T-cell (primary cell): ENCODE results near the gene BACH1. TPM values are rescaled to one million over a fixed set of nuclear protein-coding genes. Genes with fewer than 3 reads are reported as not detected.
A peak's percentile ranks its signal among the peaks of the same experiment; 100 is the strongest.

Source experiments
- ATAC-seq, 4 experiments: fragments of 200-7000 bp in 3 of 4; fragments of 150-1000 bp in 1 of 4; cut with Tn5 transposase; replicated peaks in 1 of 4; 1 replicate in 3 of 4; 2 replicates in 1 of 4; pipeline ENCODE4 v1.10.0; 2021; ENCODE audit warnings: moderate library complexity in 3 of 4, mild to moderate bottlenecking in 2 of 4, moderate number of reproducible peaks in 1 of 4
- CTCF ChIA-PET, 2 donors: fragments of 300-600 bp; sonication (Branson Sonifier 250); formaldehyde crosslinking; loops; one replicate each; lab custom pipeline; 2022; ENCODE audit warnings: antibody characterized with exemption in 2 of 2; lab: Charles Lee
- POLR2A ChIA-PET, 2 donors: fragments of 300-600 bp; sonication (Branson Sonifier 250); formaldehyde crosslinking; loops; one replicate each; lab custom pipeline; 2022; ENCODE audit warnings: antibody characterized with exemption in 2 of 2; lab: Charles Lee
- DNase-seq, 35 experiments: peaks; one replicate each; pipeline versions ENCODE4 v3.0.0 to v3.0.0-alpha.2; 2013 to 2023
- H3K27ac ChIP-seq: one replicate; pipeline ENCODE4 v1.5.1; 2013; ENCODE audit warnings: low read length
- H3K27me3 ChIP-seq, 2 experiments: replicated peaks in 1 of 2; 1 replicate in 1 of 2; 2 replicates in 1 of 2; pipeline versions ENCODE4 v1.6.1 to v1.7.0; 2013; ENCODE audit warnings: low read length in 1 of 2, mixed read lengths in 1 of 2; ENCODE audit not compliant: control insufficient read depth in 2 of 2, insufficient read depth in 2 of 2; ENCODE audit errors: extremely low read depth in 1 of 2
- H3K36me3 ChIP-seq, 2 donors: 1 replicate in 1 of 2; 2 replicates in 1 of 2; pipeline versions ENCODE4 v1.6.1 to v1.7.0; 2013; ENCODE audit warnings: low read length in 1 of 2; ENCODE audit not compliant: control insufficient read depth in 2 of 2, insufficient read depth in 1 of 2; ENCODE audit errors: extremely low read depth in 1 of 2
- H3K4me1 ChIP-seq, 2 experiments: 1 replicate in 1 of 2; 2 replicates in 1 of 2; pipeline versions ENCODE4 v1.6.1 to v1.7.0; 2013; ENCODE audit warnings: low read length in 2 of 2, mixed read lengths in 1 of 2; ENCODE audit not compliant: insufficient read depth in 2 of 2, control insufficient read depth in 1 of 2; ENCODE audit errors: extremely low read depth in 1 of 2
- H3K4me3 ChIP-seq, 2 donors: 1 replicate in 1 of 2; 2 replicates in 1 of 2; pipeline versions ENCODE4 v1.5.1 to v1.7.0; 2013; ENCODE audit warnings: mild to moderate bottlenecking in 2 of 2, low read length in 1 of 2, moderate library complexity in 1 of 2; ENCODE audit not compliant: control insufficient read depth in 1 of 2; ENCODE audit errors: extremely low read depth in 1 of 2
- H3K9me3 ChIP-seq: 2 replicates; pipeline ENCODE4 v1.7.0; 2013
- H3K27ac Mint-ChIP-seq, 2 donors: one replicate each; pipeline ENCODE4 v1.8.0; 2020 to 2021; ENCODE audit warnings: mild to moderate bottlenecking in 2 of 2, mixed read lengths in 2 of 2
- H3K27me3 Mint-ChIP-seq, 2 donors: one replicate each; pipeline ENCODE4 v1.8.0; 2021 to 2022; ENCODE audit warnings: mixed read lengths in 2 of 2
- H3K36me3 Mint-ChIP-seq: one replicate; pipeline ENCODE4 v1.8.0; 2021; ENCODE audit warnings: mixed read lengths
- H3K4me1 Mint-ChIP-seq, 3 donors: one replicate each; pipeline ENCODE4 v1.8.0; 2020 to 2022; ENCODE audit warnings: mixed read lengths in 3 of 3, mild to moderate bottlenecking in 1 of 3
- H3K4me3 Mint-ChIP-seq, 3 donors: one replicate each; pipeline ENCODE4 v1.8.0; 2020 to 2022; ENCODE audit warnings: mild to moderate bottlenecking in 3 of 3, mixed read lengths in 3 of 3, moderate library complexity in 3 of 3
- H3K9me3 Mint-ChIP-seq, 3 donors: one replicate each; pipeline ENCODE4 v1.8.0; 2020 to 2022; ENCODE audit warnings: mixed read lengths in 3 of 3
- WGBS: methylation state at CpG from one replicate; pipeline ENCODE4 v1.1.5; 2013; ENCODE audit warnings: missing lambda C conversion rate; ENCODE audit not compliant: insufficient coverage; 5-methylcytosine and 5-hydroxymethylcytosine counted together
- total RNA-seq, 35 experiments: library from RNA in 6 of 35; stranded (reverse) in 6 of 35; fragments of 120-200 nt in 1 of 35; gene quantifications; one replicate each; pipeline versions ENCODE4 v1.2.1 to v1.2.4 and lab custom pipeline; 2013 to 2026

The BACH1 gene
- total RNA-seq, 5 donors from 2014 or later (not counting 1 experiment from before 2014, with no cell fraction given), result 42.9 to 54.8 (median 52.8) TPM

- CTCF ChIA-PET, result no interaction called here
- Histone ChIP-seq H3K27ac (no peak overlapping the region), H3K4me1 (no peaks in the 10 kb centered on the region), H3K36me3 (no peaks in the 10 kb centered on the region), H3K4me3 (no peak overlapping the region), H3K9me3 (peaks cover 5% of the 10 kb centered on the region), H3K27me3 (no peaks in the 10 kb centered on the region)
- H3K36me3 Mint-ChIP-seq, result peaks cover 7% of the 10 kb centered on the region
- peaks cover 3 to 4% of the 10 kb centered on the region in 2 donors for H3K27me3 Mint-ChIP-seq
- peaks cover 8 to 25% (median 10%) of the 10 kb centered on the region in 3 donors for H3K9me3 Mint-ChIP-seq
- no peaks in the 10 kb centered on the region for H3K4me1 Mint-ChIP-seq
- no peak for DNase-seq
- H3K27ac Mint-ChIP-seq, result no peak overlapping the region
- WGBS, result no CpG with 5 or more reads among the region's 2 CpGs
- no peak for ATAC-seq
- POLR2A ChIA-PET, result no interaction called here
- H3K4me3 Mint-ChIP-seq, result no peak overlapping the region
Measured at GRCh38 chr21:29257701-29258100, 41.0 kb upstream of the BACH1 start.

- peaks cover 5% of the 10 kb centered on the region for H3K9me3 ChIP-seq
- no peaks in the 10 kb centered on the region for H3K4me1 Mint-ChIP-seq
- CTCF ChIA-PET, result no interaction called here
Measured at GRCh38 chr21:29258626-29259338, 39.9 kb upstream of the BACH1 start.

GRCh38 chr21:29260461-29260860, 38.3 kb upstream of the BACH1 start:
- ChIA-PET POLR2A (no interaction called here), CTCF (no interaction called here)
- Mint-ChIP-seq H3K4me3 (no peak overlapping the region), H3K27me3 (peaks cover 0 to 4% of the 10 kb centered on the region in 2 donors), H3K4me1 (no peaks in the 10 kb centered on the region), H3K9me3 (peaks cover 0 to 8% (median 0%) of the 10 kb centered on the region in 3 donors), H3K27ac (no peak overlapping the region), H3K36me3 (no peaks in the 10 kb centered on the region)
- no CpG with 5 or more reads among the region's 2 CpGs for WGBS
- H3K4me1 ChIP-seq, result no peaks in the 10 kb centered on the region
- H3K9me3 ChIP-seq, result no peaks in the 10 kb centered on the region
- H3K4me3 ChIP-seq, result no peak overlapping the region
- DNase-seq (no peak), ATAC-seq (no peak)
- H3K36me3 ChIP-seq, result no peaks in the 10 kb centered on the region
- H3K27me3 ChIP-seq, result no peaks in the 10 kb centered on the region
- H3K27ac ChIP-seq, result no peak overlapping the region

More at GRCh38 chr21:29258626-29259338, 39.9 kb upstream of the BACH1 start:
- Mint-ChIP-seq H3K27ac (no peak overlapping the region), H3K4me3 (no peak overlapping the region), H3K9me3 (peaks cover 5 to 17% (median 8%) of the 10 kb centered on the region in 3 donors), H3K36me3 (peaks cover 3% of the 10 kb centered on the region), H3K27me3 (peaks cover 0 to 4% of the 10 kb centered on the region in 2 donors)
- DNase-seq (no peak), ATAC-seq (no peak)
- Histone ChIP-seq H3K4me3 (no peak overlapping the region), H3K4me1 (no peaks in the 10 kb centered on the region), H3K27ac (no peak overlapping the region), H3K27me3 (no peaks in the 10 kb centered on the region), H3K36me3 (no peaks in the 10 kb centered on the region)
- WGBS, result 64% methylated on average over 2 of the region's 5 CpGs
- POLR2A ChIA-PET, result no interaction called here

GRCh38 chr21:29261555-29262540, 36.9 kb upstream of the BACH1 start:
- no peak overlapping the region for H3K4me3 Mint-ChIP-seq
- DNase-seq, result no peak
- Histone ChIP-seq H3K27me3 (no peaks in the 10 kb centered on the region), H3K4me3 (no peak overlapping the region), H3K36me3 (no peaks in the 10 kb centered on the region), H3K9me3 (no peaks in the 10 kb centered on the region), H3K27ac (no peak overlapping the region), H3K4me1 (no peaks in the 10 kb centered on the region)
- no peaks in the 10 kb centered on the region for H3K36me3 Mint-ChIP-seq
- H3K4me1 Mint-ChIP-seq, result no peaks in the 10 kb centered on the region
- H3K9me3 Mint-ChIP-seq, result no peaks in the 10 kb centered on the region
- H3K27ac Mint-ChIP-seq, result no peak overlapping the region
- WGBS, result 90% methylated on average over 2 of the region's 7 CpGs
- no peak for ATAC-seq
- H3K27me3 Mint-ChIP-seq, result no peaks in the 10 kb centered on the region
- POLR2A ChIA-PET, result interaction anchor here (0.5 to 0.6 kb wide), 2 partner anchors 10 to 23 kb away, joined by 3 to 4 read pairs; no protein-coding TSS in a partner anchor
- CTCF ChIA-PET, result no interaction called here

- DNase-seq (no peak), ATAC-seq (no peak)
- ChIA-PET CTCF (interaction anchor here in 1 of 2 donors (0.6 kb wide), 1 partner anchor 15 kb away, joined by 3 read pairs; no protein-coding TSS in a partner anchor), POLR2A (no interaction called here)
- Mint-ChIP-seq H3K27ac (no peak overlapping the region), H3K36me3 (no peaks in the 10 kb centered on the region), H3K9me3 (no peaks in the 10 kb centered on the region), H3K27me3 (no peaks in the 10 kb centered on the region), H3K4me1 (no peaks in the 10 kb centered on the region), H3K4me3 (no peak overlapping the region)
- H3K27ac ChIP-seq, result no peak overlapping the region
- no peaks in the 10 kb centered on the region for H3K27me3 ChIP-seq
- no peaks in the 10 kb centered on the region for H3K36me3 ChIP-seq
- H3K4me1 ChIP-seq, result no peaks in the 10 kb centered on the region
- no peak overlapping the region for H3K4me3 ChIP-seq
- H3K9me3 ChIP-seq, result no peaks in the 10 kb centered on the region
- WGBS, result no CpG with 5 or more reads among the region's 1 CpG
Measured at GRCh38 chr21:29264721-29265120, 34.0 kb upstream of the BACH1 start.

GRCh38 chr21:29265690-29266479, 32.8 kb upstream of the BACH1 start:
- CTCF ChIA-PET, result no interaction called here
- Histone ChIP-seq H3K4me1 (no peaks in the 10 kb centered on the region), H3K27me3 (no peaks in the 10 kb centered on the region), H3K36me3 (no peaks in the 10 kb centered on the region), H3K4me3 (no peak overlapping the region), H3K27ac (no peak overlapping the region), H3K9me3 (no peaks in the 10 kb centered on the region)
- Mint-ChIP-seq H3K4me3 (no peak overlapping the region), H3K27ac (no peak overlapping the region), H3K27me3 (no peaks in the 10 kb centered on the region), H3K36me3 (no peaks in the 10 kb centered on the region), H3K9me3 (no peaks in the 10 kb centered on the region), H3K4me1 (no peaks in the 10 kb centered on the region)
- DNase-seq (peak in 1 of 35 experiments; percentile 6), ATAC-seq (peak in 1 of 4 experiments; percentile 29)
- POLR2A ChIA-PET, result no interaction called here
- 80% methylated on average over 1 of the region's 6 CpGs for WGBS
